SK-N-MC (cell line): ENCODE data around the gene VPS13A.

Experiments
- EZH2 ChIP-seq: fragments of 200-600 bp; sonication (generic); IDR thresholded peaks from one replicate; pipeline ENCODE4 v1.6.1; 2017; ENCODE audit warnings: antibody characterized with exemption
- POLR2AphosphoS5 ChIP-seq: IDR thresholded peaks from 2 replicates; pipeline ENCODE4 v1.6.1; 2012; ENCODE audit warnings: mild to moderate bottlenecking, low read depth, low read length, borderline replicate concordance

GRCh38 chr9:77176686-77177142 lies 620 bp upstream of the VPS13A start:
- TF ChIP-seq POLR2AphosphoS5 (no peak), EZH2 (no peak)
